HG02840 (cell line): ENCODE data around the gene DISC1.

ENCODE experiments used
- ATAC-seq: cut with Tn5 transposase; IDR thresholded peaks from one replicate; pipeline ENCODE4 v1.9.1; 2021; ENCODE audit warnings: mild to moderate bottlenecking, moderate library complexity, moderate number of reproducible peaks; ENCODE audit not compliant: unreplicated experiment, low FRiP score

Gene DISC1

GRCh38 chr1:232014941-232015340, 388.4 kb downstream of the DISC1 start:
- ATAC-seq: no peak

DNA sequence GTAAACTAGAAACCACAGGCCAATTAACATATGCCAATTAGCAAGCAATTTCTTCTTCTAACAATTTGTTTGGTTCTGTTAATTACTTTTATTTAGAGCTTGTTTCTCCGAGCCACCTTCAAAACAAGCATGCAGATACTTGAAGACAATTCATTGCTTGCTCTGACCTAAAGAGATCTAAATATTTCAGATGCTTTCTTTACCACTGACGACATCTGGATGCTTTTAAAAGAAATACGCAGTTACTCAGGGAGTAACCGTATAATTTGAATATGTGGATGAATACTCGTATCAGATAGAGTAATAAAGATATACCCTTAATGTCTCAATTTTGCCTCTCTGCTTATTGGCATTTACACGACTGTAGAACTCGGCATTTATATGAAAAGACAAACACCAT, 390.0 kb downstream of the DISC1 start:
- ATAC-seq: no peak

GRCh38 chr1:232017057-232017456, 390.5 kb downstream of the DISC1 start:
- ATAC-seq: no peak

DNA sequence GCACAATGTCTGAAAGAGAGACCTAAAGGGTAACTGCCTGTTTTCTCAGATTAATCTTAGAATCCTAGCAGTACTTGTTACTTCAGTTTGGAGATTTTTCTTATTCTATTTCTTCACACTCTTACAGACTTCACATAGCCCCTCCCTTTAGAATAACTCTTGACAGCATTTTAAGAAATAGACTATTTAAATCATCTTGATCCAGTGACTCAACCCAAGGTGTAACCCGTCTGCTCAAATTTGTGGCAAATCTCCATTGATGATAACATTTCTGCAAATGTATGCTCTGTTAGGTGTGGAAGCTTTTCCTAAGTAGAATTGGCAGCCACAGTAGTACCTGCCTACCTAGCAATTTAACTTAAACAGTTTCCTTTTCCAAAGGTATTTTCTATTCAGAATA, 391.2 kb downstream of the DISC1 start:
- ATAC-seq: no peak

- ATAC-seq: no peak
Observed at GRCh38 chr1:232018231-232019025, 391.8 kb downstream of the DISC1 start.

DNA sequence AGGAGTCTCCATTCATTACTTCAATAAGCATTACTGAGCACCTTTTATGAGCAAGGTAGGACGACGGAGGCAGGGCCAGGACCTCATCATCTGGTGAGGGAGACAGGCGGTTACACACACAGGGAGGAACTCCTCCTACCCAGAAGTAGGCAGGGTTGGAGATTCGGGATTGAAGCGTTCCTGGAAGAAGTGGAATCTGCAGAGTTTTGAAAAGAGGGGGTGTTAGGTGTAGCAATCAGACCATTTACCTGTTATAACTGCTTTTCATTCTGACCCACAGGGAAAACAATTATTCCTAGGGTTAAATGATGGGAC, 392.4 kb downstream of the DISC1 start:
- no peak for ATAC-seq

GRCh38 chr1:232020352-232020751, 393.8 kb downstream of the DISC1 start:
- no peak for ATAC-seq

DNA sequence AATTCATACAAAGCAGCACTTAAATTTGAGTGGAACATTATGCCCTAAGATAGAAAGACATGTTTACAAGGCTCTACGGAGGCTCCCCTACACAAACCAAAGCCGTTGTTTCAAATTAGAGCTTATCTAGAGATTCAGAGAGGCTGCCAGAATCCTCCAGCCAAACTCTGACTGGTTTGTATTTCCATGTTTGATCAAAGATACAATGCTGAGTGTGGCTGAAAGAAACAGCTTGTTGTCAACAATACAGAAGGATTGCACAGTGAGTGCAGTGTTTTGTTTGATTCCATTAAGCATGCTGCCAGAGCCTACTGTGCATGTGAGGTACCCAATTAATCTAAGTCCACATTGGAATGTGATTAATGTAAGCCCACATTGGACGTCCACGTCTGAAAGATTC, 402.7 kb downstream of the DISC1 start:
- ATAC-seq: no peak

GRCh38 chr1:232031156-232031555, 404.6 kb downstream of the DISC1 start:
- ATAC-seq: no peak

DNA sequence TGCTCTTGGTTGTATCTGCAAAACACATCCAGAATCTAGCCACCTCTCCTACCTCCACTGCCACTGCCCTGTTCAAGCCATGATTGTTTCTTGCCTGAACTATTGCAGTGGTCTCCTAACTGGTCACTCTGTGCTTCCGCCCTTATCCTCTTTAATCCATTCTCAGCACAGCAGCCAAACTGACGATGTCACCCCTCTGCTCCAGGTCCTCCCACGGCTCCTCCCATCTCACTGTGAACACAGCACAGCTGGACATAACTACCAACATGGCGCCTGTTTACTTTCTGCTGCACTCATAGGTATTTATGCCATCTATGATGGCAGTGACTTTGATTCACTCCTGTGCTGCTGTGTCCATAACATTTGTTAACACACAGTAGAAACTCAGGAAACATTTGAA, 406.7 kb downstream of the DISC1 start:
- no peak for ATAC-seq

DNA sequence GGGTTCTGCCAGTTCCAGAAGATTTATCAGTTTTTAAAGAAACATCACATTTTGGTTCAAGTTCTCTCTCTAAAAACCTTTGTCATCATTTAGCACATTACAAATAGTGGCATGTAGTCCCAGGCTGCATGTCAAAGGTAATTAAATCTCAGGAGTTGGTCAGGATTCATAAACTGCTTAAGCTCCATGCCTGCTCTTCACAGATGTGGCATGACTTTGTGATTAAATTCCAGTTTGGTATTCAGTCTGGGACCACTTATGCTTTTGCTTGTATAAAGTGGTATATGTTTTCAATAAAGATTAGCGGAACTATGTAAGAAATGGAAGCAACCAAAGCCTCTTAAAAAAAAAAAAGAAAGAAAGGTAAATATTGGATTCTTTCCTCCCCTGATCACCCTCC, 408.0 kb downstream of the DISC1 start:
- ATAC-seq: no peak

DNA sequence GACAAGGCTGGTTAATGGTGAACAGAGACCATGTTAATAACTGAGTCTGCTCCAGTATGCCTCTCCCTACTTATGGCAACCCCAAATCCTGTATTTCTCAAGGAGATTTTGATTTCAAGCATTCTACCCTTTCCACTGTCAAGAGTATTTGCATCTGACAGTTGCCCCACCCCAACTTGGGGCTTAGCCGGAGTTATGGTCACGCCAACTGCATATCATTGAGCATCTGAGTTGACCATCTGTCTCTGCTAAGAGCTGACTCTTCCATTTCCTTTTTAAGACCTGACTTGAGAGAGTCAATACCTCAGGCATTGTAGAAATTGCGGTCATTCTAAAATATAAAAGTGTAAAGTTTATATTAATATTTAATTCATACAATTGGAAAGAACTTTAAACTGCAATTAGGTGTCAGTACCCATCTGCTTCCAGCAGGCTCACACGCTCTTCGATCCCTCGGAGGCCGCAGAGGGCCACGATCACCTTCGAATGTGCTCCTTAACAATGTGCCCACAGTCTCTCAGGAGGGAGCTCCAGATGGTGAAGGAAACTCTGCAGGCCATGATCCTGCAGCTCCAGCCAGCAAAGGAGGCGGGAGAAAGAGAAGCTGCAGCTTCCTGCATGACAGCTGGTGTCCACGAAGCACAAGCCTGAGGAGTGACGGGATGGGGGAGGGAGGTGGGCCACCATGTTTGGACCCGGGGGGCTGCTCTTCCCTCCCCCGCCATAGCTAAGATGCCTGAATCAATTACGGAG, 409.8 kb downstream of the DISC1 start:
- no peak for ATAC-seq

DNA sequence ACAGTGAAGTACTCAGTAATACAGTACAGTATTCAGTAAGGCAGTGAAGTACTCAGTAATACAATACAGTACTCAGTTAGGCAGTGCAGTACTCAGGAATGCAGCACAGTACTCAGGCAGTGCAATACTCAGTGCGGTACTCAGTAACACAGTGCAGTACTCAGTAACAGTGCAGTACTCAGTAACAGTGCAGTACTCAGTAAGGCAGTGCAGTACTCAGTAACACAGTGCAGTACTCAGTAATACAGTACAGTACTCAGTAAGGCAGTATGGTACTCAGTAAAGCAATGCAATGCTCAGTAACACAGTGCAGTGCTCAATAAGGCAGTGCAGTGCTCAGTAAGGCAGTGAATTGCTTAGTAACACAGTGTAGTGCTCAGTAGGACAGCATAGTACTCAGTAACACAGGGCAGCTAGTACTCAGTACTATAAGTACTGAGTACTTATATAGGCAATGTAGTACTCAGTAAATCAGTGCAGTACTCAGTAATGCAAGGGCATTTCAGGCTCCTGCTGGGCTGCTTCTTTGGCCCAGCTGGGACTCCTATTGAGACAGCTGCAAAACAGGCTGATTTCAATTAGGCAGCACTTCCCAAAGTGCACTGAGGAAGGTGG, 411.3 kb downstream of the DISC1 start:
- no peak for ATAC-seq

- ATAC-seq: no peak
Observed at GRCh38 chr1:232038706-232039677, 412.4 kb downstream of the DISC1 start.

DNA sequence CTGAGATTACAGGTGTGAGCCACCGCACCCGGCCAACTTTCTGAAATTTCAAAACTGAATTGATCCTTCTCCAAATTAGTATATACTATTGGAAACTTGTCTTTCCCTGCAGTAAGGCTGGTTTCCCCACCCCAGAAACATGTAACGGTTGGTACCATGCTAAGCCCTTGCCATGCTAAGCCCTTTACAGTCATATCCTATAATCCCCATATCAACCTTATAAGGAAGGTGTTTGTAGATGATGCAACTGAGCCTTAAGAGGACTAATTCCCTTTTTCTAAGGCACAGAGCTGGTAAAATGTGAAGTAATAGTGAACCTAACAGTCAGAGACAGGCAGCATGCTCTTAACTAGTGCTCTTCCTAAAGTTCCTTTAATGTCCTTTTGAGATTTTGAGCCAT, 413.7 kb downstream of the DISC1 start:
- no peak for ATAC-seq

DNA sequence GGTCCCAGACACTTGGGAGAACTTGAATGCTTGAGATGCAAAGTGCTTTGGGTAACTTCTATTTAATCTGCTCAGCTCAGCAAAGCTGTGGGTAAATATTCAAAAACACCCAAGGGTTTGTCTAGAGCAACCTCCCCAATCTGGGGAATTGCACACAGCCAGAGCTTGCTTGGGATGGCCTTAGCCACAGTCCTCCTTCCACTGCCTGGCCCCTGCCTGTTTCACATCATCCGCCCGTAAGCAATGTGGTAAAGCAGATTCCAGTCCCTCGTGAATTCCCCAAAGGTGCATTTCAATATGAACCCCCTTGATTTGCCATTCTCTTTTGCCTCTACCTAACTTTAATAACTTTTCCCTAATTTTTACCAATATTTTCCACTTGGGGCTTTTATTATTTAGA, 418.1 kb downstream of the DISC1 start:
- ATAC-seq: no peak

DNA sequence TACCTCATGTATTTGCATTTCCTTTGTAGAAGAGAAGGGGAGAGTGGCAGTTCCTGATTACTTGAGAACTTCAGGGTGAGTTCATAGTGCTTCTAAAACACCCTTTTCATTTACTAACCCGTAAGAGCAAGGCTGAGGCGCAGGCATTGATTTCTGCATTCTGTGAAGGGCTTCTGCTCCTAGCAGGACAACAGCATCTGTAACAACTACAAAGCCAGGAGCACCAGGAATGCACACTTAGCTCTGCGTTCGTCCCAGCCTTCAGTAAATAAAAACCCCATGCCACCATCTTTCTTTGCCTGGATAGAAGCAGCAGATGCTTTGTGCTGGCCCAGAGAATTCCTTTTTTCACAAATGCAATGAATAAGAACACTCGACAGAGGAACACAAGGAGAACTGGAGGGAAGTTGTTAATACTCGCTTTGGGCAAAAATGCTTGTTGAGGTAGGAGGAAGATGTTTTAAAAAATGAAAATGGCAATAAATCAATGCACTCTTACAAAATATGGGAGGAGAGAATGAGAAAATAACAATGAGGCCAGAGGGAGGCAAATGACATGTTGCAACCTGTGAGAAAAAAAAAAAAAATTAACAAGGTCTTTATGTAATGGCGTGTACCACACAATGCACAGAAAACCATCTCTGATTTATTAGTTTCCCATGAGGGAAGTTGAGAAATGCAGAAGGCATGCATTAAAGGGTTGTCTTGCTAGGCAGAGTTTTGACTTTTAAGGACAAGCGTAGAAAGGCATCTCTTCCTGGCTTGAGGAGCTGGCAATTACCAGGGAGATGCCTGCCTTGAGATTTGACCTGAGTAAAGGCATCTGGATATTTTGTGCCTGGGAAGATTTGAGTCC, 418.8 kb downstream of the DISC1 start:
- no peak for ATAC-seq

- no peak for ATAC-seq
Observed at GRCh38 chr1:232046451-232047306, 420.1 kb downstream of the DISC1 start.

DNA sequence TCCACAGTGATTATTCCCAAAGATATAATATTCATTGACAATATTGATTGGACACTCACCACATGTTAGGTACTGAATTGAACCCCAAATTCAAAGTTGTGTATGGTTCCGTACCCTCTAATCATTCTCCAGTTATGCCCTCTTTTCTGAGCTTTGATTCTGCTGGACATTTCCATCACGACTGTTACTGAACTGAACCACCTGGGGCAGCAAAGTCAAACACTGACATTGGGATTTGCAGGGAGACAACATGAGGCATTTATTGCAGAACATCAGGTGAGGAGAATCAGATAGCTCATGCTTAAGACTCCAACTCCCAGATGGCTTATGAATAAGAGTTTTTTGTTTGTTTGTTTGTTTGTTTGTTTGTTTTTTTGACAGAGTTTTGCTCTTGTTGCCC, 420.9 kb downstream of the DISC1 start:
- no peak for ATAC-seq
